Suprapubic skin (tissue), 4 donors: ENCODE results near the gene ZNF597. TPM values are rescaled to one million over a fixed set of nuclear protein-coding genes. Genes with fewer than 3 reads are reported as not detected.

Experiments used
- DNase-seq, 2 donors: peaks; one replicate each; pipeline ENCODE4 v3.0.0-alpha.2; 2019; ENCODE audit warnings: low spot score in 2 of 2
- H3K27ac ChIP-seq: fragments of 200-600 bp; sonication (generic); one replicate; pipeline ENCODE4 v1.5.1; 2019
- H3K27me3 ChIP-seq: fragments of 200-600 bp; sonication (generic); one replicate; pipeline ENCODE4 v1.5.1; 2019
- H3K36me3 ChIP-seq: fragments of 200-600 bp; sonication (generic); one replicate; pipeline ENCODE4 v1.5.1; 2019
- H3K4me1 ChIP-seq: fragments of 200-600 bp; sonication (generic); one replicate; pipeline ENCODE4 v1.5.1; 2019
- H3K4me3 ChIP-seq: fragments of 200-600 bp; sonication (generic); one replicate; pipeline ENCODE4 v1.5.1; 2019; ENCODE audit warnings: mild to moderate bottlenecking
- H3K9me3 ChIP-seq: fragments of 200-600 bp; sonication (generic); one replicate; pipeline ENCODE4 v1.5.1; 2019
- CTCF ChIP-seq, 2 donors: fragments of 200-600 bp in 1 of 2; fragments of 450-650 bp in 1 of 2; sonication (generic) in 1 of 2; IDR thresholded peaks; one replicate each; pipeline ENCODE4 v1.5.1; 2016 to 2019; ENCODE audit warnings: antibody characterized with exemption in 2 of 2, mild to moderate bottlenecking in 1 of 2, moderate library complexity in 1 of 2
- EP300 ChIP-seq: sonication (generic); formaldehyde crosslinking; IDR thresholded peaks from one replicate; pipeline ENCODE4 v1.6.1; 2017; ENCODE audit warnings: antibody characterized with exemption
- POLR2A ChIP-seq, 2 donors: fragments of 450-650 bp; IDR thresholded peaks; one replicate each; pipeline ENCODE4 v1.6.1; 2017; ENCODE audit warnings: antibody characterized with exemption in 2 of 2, mild to moderate bottlenecking in 2 of 2, moderate library complexity in 2 of 2
- POLR2AphosphoS5 ChIP-seq, 3 donors: sonication (generic); formaldehyde crosslinking; IDR thresholded peaks; one replicate each; pipeline ENCODE4 v1.6.1; 2017; ENCODE audit warnings: antibody characterized with exemption in 3 of 3
- WGBS: methylation state at CpG from one replicate; pipeline ENCODE4 v1.1.5; 2018; 5-methylcytosine and 5-hydroxymethylcytosine counted together
- total RNA-seq, 4 donors: library from RNA; depleted of rRNA; stranded (reverse); fragments of >200 nt; gene quantifications; one replicate each; pipeline ENCODE4 v1.1.0, GENCODE V29; 2016

Gene ZNF597
- total RNA-seq, 4 donors from 2014 or later, result 1.5 to 4.3 (median 2.4) TPM

DNA sequence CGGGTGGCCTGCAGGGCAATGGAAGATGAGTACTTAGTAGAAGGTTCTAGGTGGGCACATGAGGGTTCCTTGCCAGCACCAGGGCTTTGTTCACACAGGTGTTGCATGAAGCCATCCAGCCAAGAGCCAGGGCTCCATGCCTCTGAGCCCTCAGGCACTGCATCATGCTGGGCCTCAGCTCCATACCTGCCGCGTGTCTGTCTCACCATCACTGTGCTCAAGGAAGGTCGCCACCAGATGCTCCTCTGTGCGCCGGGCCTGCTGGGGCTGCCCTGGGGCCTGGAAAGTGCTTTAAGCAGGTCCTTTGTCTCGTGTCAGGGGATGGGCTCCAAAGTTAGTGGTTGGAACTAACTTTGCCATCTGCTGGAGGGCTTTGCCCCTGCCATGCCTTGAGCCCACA lies 26.4 kb upstream of the ZNF597 start:
- DNase-seq, result no peak
- no peaks in the 10 kb centered on the region for H3K27me3 ChIP-seq
- no peak overlapping the region for H3K27ac ChIP-seq
- H3K4me3 ChIP-seq, result no peak overlapping the region
- peaks cover 27% of the 10 kb centered on the region for H3K4me1 ChIP-seq
- H3K36me3 ChIP-seq, result peaks cover 12% of the 10 kb centered on the region
- H3K9me3 ChIP-seq, result no peaks in the 10 kb centered on the region
- TF ChIP-seq POLR2A (IDR thresholded peaks at IDR 0.05) (no peak), CTCF (IDR thresholded peaks at IDR 0.05) (no peak), POLR2AphosphoS5 (IDR thresholded peaks at IDR 0.05) (no peak), EP300 (no peak)
- no CpG with 5 or more reads among the region's 7 CpGs for WGBS

DNA sequence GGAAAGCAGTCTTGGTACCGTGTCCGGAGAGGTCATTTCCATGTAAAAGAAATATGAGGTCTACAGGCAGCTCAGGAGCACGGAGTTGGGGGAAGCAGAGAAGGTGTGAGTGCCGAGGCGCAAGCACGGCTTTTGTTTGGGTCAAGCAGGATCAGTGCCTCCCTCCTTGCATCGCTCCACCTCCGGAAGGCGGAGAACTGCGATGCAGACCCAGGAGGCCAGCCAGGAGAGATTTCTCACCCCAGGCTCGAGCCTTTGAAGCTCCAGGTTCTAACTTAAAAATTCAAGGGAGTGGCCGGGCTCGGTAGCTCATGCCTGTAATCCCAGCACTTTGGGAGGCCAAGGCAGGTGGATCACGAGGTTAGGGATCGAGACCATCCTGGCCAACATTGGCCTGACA lies 25.2 kb upstream of the ZNF597 start:
- H3K4me3 ChIP-seq, result no peak overlapping the region
- H3K9me3 ChIP-seq, result no peaks in the 10 kb centered on the region
- peaks cover 35% of the 10 kb centered on the region for H3K4me1 ChIP-seq
- TF ChIP-seq POLR2AphosphoS5 (IDR thresholded peaks at IDR 0.05), result no peak
- TF ChIP-seq CTCF (IDR thresholded peaks at IDR 0.05), result no peak
- no peak for TF ChIP-seq EP300
- no peak for TF ChIP-seq POLR2A (IDR thresholded peaks at IDR 0.05)
- WGBS, result 71% methylated on average over 15 of the region's 15 CpGs
- H3K27me3 ChIP-seq, result no peaks in the 10 kb centered on the region
- no peak for DNase-seq
- no peak overlapping the region for H3K27ac ChIP-seq
- peaks cover 12% of the 10 kb centered on the region for H3K36me3 ChIP-seq

- Histone ChIP-seq H3K27ac (no peak overlapping the region), H3K27me3 (no peaks in the 10 kb centered on the region), H3K36me3 (peaks cover 12% of the 10 kb centered on the region), H3K4me1 (peaks cover 35% of the 10 kb centered on the region), H3K4me3 (no peak overlapping the region), H3K9me3 (no peaks in the 10 kb centered on the region)
- TF ChIP-seq POLR2A (IDR thresholded peaks at IDR 0.05) (no peak), EP300 (no peak), POLR2AphosphoS5 (IDR thresholded peaks at IDR 0.05) (no peak), CTCF (IDR thresholded peaks at IDR 0.05) (no peak)
- no peak for DNase-seq
- 80% methylated on average over 4 of the region's 4 CpGs for WGBS
Measured at GRCh38 chr16:3467921-3468320, 24.6 kb upstream of the ZNF597 start.

- WGBS, result 91% methylated on average over 8 of the region's 8 CpGs
- no peak overlapping the region for H3K27ac ChIP-seq
Measured at GRCh38 chr16:3467182-3467581, 23.9 kb upstream of the ZNF597 start.

More at GRCh38 chr16:3467182-3467581, 23.9 kb upstream of the ZNF597 start:
- no peak for DNase-seq
- Histone ChIP-seq H3K9me3 (no peaks in the 10 kb centered on the region), H3K4me1 (peaks cover 35% of the 10 kb centered on the region), H3K27me3 (no peaks in the 10 kb centered on the region), H3K4me3 (no peak overlapping the region), H3K36me3 (peaks cover 12% of the 10 kb centered on the region)
- TF ChIP-seq POLR2AphosphoS5 (IDR thresholded peaks at IDR 0.05), result no peak
- no peak for TF ChIP-seq CTCF (IDR thresholded peaks at IDR 0.05)
- no peak for TF ChIP-seq POLR2A (IDR thresholded peaks at IDR 0.05)
- no peak for TF ChIP-seq EP300
